HG02943 (cell line): Measurements from ENCODE around the gene STARD13.
"Not testable (repeated sequence)": the region's sequence is repeated elsewhere in the genome, so short reads cannot be mapped to it uniquely, and the experiment has no call there.

ENCODE experiments used
- ATAC-seq: cut with Tn5 transposase; IDR thresholded peaks from one replicate; pipeline ENCODE4 v1.9.1; 2021; ENCODE audit warnings: mild to moderate bottlenecking, low read depth, moderate library complexity; ENCODE audit not compliant: unreplicated experiment

The STARD13 gene

DNA sequence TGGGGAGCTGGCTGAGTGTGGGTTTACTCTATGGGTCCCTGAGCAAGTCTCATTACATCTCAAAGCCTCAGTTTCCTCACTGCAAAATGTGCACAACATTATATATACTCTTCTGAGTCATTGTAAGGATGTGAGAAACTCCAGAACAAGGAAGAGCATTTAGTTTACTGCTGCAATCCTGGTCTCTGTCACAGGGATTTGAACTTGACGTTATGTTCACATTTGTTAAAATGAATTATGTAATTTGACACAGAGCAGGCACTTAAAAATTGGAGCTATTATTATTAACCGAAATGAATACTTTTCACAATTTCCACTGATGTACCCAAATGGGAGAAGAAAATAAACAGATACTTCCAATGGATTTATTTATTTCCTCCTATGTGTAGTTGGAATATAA lies 101.0 kb downstream of the STARD13 start:
- ATAC-seq: no peak

DNA sequence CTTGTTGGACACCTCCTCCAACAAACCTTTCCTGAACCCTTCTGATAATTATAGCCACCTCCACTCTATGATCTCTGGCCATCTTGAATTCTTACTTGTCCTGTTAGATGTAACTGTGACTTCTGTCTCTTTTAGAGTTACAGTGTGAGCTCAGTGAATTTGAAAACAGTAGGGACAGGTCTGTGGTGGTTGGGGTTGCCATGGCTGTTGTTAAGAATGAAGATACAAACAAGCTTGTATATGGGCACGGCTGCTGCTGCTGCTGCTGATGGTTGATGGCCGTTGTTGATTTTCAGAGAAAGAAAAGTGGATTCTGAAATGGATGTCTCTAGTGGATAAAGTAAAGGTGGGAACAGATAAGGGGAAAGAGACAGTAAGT lies 101.5 kb downstream of the STARD13 start:
- ATAC-seq: no peak

DNA sequence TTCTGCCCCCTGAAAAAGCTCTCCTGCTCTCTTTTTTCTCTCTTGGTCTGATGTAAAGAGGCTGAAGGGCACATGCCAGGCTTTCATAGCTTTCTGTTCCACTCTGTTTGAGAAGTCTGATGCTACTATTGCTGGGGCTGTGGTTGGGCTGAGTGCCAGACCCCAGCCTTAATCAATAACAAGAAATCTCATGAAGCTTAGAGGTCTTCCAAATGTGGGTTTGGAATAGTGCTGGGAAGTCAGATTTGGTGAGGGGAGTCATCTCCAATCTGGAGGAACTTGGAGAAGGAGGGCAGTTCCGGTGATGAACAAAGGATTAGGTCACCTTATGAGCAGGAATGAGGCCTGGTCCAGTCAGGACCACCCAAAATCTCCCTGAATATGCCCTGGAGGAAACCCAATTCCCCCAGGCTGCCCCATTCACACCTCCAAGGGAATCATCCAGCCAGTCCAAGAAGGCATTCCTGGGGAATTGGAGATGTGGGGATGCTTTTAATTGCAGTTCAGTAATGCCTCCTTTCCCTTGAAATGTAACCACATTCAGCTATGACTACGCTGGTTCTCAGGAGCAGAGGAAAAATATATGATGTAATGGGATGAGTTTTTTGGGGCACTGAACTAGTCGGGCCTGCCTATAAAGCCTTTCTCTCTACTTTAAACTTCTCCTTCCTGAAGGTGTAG lies 102.0 kb downstream of the STARD13 start:
- no peak for ATAC-seq

DNA sequence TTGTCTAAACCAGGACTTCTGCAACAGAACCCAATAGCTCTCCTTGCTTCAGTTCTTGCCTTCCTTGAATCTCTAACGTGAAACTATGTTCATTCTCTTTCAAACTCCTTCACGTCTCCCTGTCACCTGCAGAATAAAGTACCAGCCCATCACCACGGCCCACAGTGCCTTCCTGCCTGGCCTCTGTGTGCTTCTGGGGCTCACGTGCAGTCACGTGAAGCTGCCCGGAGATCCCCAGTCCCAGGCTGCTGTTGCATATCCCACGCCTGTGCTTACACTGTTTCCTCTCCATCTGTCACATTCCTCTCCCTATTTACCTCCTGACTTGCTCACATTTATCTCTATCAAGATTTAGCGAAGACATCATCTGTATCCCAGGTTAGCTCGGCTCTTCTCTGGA lies 102.8 kb downstream of the STARD13 start:
- ATAC-seq: no peak

DNA sequence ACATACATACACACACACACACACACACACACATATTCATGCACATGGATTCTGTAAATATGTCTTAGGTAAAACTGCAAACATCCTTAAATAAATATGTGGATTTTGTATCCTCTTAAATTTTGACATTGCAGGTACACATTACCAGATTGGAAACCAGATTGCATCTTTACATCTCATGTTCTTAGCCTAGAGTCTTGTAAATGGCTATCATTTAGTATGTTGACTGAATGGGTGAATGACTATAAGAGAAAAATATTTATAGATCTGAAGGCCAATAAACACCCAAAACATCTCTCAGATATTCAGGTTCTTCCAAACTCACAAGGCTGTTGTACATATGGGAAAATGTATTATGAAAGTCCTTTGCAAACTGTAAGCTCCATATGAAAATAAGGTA lies 104.3 kb downstream of the STARD13 start:
- ATAC-seq: no peak

DNA sequence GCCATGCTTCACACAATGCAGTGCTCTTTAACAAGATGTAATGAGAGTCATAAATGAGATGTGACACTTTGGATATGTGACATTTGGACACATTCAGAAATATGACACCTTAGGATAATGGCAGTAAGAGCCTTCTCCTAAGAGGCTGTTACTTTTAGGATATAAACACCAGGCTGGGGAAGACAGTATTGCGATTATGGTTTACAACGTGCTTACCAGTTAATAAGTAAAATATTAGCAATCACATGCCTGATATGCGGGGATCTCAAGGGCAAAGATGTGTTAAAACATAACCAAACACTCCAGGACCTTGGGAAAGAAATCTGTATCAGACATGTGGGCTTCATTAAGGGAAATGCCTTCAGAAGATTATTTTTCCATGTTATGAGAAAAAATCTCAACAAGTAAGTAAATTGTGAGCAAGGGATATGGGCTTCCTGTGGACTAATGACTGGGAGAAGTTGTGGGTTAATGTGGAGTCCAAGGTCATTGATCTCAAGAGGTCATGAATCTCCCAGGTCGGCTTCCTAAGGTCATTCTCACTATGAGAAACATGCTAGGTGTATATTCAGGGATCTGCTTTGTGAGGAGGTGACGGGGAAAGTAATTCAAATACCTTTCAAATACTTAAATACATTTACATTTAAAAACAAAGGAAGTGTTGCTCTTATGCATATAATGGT lies 105.3 kb downstream of the STARD13 start:
- no peak for ATAC-seq

DNA sequence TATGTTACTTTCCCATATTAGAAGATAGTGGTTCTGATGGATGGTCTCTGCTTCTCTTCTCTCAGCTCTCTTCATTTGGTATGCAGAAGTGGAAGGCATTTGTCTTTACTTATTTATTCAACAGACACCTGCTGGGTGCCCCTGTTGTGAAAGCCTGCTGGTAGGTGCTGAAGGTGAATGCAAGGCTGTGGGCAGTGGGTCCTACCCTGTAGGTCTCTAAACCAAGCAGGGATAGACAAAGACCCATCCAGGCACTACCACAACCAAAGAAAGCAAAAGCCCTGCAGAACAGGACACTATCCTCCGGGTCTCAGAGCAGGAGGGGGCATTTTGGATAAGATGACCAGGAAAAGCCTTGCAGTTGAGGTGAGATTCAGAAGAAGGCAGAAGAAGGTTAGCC lies 106.1 kb downstream of the STARD13 start:
- ATAC-seq: no peak

DNA sequence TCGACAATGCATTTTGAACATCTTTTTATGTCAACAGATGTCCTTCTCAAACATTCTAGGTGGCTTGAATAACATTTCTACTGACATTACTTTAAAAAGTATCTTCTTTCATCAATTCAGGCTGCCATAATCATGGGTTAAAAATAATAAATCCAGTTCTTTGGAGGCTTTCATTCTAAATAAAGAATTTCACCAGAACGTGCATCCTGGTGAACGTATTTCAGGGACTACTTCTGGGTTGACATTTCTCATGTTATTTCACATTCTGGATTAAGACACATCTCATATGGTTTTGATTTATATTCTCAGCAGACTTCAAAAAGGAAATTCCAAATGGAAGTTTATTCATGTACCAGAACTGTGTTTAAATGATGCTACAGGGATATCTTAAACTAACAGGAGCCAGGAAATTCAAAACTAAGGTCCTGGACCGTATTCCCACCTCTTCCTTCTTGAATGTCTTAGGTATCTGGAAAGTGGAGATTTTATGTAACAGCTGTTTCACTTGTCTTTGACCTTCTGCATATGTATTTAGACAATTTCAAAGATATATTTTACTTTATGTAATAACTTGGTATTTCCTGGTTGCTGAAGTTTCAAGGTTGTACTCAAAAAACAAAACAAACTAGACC lies 107.2 kb downstream of the STARD13 start:
- no peak for ATAC-seq

DNA sequence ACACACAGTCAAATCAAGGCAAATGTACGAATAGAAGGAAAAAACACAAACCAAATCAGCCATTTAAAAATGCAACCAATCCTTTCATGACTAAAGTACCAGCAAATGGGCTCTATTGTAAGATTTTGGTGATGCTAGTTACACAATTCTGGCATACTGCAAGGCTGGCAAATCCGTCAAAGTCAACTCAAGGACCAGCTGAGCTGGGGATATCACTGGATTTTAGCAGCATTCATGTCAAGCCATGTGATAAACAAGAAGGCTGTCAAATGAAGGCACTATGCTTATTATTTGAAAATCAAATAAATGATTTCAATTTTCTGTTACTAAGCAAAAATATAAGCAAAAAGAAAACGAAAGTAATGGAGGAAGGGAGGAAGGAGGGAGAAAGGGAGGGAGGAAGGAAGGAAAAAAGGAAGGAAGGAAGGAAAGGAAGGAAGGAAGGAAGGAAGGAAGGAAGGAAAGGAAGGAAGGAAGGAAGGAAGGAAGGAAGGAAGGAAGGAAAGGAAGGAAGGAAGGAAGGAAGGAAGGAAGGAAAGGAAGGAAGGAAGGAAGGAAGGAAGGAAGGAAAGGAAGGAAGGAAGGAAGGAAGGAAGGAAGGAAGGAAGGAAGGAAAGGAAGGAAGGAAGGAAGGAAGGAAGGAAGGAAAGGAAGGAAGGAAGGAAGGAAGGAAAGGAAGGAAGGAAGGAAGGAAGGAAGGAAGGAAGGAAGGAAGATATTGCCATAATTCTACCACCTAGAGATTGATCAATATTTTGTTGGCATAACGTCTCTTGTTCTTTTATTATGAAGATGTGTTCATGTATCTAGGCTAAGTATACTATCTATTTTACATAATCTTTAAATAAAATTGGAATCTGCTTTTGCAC lies 108.0 kb downstream of the STARD13 start:
- not testable (repeated sequence) for ATAC-seq

DNA sequence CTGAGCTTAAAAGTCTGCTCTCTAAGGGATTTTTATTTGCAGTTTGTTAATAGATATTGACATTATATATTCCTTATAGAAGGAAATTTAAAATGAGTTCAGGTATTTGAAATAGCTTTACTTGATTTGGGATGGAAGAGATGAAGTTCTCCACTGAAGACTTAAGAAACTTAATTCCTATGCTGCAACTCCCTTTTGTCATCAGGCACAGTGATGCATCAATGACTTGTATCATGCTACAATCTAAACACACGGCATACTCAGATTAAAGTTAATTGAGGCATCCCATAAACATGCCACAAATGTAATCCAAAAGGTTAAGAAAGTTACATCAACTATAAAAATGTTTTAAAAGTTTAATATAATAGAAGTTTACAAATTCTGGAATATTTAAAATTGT lies 109.0 kb downstream of the STARD13 start:
- no peak for ATAC-seq

DNA sequence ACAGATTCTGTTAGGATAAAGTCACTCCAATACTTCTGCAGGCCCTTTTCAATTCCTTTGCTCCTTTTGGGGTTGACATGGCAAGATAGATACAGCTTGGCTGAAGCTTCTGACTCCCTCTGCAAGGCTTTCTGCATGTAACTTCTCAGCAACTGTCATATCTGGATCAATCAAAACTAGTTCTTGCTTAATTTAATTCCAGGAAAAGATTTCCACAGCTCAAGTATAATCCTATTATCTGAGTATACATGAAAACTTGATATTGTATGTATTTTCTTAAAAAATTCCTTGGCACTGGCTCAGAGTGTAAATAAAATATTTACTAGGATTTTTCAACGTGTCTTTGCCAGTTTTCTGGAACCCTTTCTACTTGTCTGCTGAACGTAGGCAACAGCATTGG lies 109.6 kb downstream of the STARD13 start:
- ATAC-seq: no peak

DNA sequence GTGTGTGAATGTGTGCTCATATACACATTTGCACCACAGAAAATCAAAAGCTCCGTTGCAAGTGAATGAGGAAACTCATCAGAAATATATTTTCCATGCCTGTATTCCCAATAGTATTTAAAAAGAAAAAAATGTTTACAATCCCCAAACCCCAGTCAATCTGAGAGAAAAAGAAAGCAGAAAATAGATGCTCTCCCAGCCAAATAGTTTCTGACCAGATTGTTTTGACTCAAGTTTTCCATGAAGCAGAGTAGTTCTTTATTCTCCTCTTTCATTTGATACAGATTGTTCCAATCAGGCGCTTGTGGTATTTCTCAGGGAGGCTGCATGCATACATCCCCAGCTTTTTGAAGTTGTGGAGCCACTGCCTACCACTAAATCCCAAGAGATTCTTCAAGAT lies 110.6 kb downstream of the STARD13 start:
- no peak for ATAC-seq

DNA sequence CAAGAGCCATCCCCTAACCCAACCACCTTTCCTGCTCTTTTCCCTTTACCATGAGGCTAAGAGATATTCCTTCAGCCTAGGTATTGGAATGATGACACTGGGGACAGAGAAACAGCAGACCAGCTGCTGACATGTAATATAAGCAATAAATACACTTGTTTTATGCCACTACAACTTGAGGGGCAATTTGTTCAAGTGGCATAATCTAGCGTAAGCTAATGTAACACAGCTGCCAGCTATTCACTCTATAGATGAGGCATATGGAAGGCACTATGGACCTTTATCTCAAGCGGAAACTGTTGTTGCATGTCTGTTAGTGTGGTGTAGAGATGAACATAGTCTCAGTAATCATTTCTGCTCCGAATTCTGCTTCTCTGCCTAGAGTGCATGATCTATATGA lies 111.1 kb downstream of the STARD13 start:
- no peak for ATAC-seq

DNA sequence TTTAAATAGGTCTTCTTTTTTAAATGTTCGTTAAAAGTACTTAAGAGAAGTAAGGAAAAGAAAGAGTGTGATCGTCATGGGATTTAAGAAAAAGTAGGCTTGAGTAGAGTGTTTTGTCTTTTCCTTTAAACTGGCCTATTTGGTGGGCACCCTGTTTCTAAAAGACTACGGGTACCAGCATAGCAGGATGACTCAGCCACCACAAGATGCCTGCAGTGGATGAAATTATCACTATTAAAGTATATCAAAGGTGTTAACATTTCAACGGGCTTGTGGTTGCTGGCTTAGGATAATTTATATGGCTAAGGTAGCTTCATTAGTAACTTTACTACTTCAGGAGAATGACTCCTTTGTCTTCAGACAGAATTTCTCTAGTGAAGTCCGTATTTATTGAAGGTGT lies 112.6 kb downstream of the STARD13 start:
- no peak for ATAC-seq

DNA sequence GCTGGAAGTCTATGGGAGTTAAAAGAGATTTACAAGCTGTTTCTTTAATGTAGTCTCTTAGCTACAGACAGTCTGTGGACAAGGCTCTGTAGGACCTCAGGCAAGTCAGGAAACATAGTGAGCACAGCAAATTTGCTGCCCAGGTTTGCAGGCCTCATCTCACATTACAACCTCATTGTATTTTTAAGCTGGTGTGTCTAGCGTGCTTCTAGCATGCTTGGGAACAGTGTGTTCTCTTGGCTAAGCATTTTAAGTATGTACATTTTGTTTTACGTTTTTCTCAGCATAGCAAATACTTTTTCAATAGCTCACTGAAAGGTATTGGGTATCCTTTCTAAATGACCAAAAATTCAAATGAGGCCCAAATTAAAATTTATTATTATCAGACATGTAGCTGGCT lies 113.2 kb downstream of the STARD13 start:
- ATAC-seq: no peak

DNA sequence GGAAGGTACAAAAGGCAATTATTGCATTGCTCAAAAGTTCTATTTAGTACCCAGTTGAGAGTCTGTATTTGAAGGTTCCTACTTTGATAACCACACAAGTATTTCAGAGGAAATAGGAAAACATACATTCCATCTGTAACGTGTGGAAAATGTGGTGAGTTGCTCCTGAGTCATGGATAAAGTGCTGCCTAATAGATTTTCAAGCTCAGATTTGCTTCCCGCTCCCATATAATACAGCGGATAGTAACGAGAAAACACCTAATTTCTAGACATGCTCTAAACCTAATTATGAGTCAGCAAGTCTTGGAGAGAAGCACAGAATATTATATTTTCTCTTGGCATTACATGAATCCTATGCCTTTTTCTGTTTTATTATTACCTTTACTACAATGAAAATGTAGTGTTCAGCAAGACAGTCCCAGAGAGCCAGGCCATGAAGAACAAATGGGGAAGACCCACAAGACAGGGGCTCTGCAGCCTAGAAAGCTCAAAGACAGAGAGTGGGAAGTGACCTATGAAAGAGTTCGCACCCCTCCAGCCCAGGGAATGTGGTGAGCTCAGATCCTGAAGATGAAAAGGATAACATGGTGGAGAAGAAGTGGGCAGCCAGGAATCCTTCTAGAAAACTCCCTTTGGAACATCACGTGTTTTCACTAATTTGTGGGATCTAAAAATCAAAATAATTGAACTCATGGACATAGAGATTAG lies 116.1 kb downstream of the STARD13 start:
- no peak for ATAC-seq

DNA sequence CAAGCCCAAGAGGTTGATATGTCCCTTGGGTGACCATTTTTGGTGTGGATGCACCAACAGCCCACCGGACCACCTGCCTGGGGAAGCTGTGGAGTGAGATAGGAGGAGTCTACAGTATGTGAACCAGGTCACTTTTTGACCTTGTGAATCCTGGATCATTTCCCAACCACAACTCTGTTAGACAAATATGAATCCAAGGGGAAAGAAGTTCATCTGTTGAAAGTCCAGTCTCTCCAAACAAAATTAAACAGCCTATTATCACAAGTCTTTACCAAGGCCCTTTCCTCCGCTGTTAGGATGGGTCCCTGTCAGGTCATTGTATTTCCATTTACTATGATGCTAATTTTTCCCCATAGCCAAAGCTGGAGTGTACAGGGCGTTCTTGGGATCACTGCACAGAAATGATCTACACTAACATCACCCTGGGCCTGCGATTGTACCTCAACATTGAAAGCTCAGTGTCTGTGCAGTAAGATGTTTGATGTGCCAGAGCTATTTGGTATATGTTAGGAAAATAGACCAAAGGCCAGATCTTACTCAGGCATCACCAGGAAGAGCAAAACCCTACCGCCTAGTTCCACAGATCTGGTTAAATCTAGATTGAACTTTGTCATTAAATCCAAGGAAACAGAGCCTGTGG lies 117.1 kb downstream of the STARD13 start:
- ATAC-seq: no peak

DNA sequence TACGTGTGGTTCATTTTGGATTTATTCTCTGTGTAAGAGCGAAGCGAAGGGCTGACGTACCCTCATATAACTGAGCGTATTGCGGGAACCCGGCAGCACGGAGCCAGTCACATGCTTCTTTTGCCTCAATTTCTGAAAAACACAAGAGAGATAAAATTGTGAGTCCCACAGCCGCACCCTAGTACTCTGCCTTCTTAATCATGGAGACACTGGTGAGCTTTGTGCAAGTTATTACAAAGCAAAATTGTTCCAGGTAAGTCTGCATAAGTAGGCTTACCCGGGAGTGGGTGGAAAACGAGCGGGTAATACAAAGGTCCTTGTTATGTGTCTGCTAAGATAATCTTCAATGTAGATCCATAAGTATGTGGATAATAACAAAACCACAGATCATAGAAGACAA lies 118.1 kb downstream of the STARD13 start:
- ATAC-seq: no peak

DNA sequence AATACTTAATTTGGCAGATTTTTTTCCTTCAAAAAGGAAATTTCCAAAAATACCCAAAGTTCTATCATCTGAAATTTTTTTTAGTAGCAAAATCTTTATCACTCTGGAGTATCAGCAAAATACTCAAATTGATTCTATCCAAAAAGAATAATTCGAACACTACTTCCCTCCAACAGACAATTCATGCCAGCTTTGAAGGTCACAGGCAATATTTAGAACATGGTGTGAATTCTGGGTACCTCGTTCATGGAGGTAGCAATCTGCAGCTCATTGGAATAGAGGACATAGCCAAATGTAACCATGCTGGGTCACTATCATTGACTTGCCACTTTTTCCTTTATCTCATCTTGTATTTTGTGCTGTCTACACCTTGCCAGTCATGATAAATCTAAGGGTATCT lies 119.8 kb downstream of the STARD13 start:
- no peak for ATAC-seq

DNA sequence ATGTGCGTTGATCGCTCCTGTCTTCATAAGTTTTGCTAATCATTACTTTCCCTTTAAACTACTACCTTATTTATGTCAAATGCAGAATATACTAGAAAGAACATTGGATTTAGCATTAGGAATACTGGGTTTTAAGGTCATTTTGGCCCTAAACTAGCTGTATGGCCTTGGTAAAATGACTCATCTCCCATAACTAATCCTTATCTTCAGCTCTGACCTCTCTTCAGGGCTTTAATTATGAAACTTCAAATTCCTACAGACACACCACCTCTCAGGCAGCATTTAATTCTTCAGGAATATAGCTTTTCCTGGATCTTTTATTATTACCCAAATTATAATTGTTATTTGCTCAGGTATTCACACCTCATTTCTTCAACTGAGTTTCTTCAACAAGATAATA lies 121.2 kb downstream of the STARD13 start:
- ATAC-seq: no peak
